Activated gamma-delta T cell treated with anti-CD3 and anti-CD28 coated beads, Interleukin-2, amount 50 U/mL, for 16 hours (primary cell): Measurements from ENCODE around the gene LENG8.

Source experiments
- DNase-seq: peaks from one replicate; pipeline ENCODE4 v3.0.0-alpha.2; 2020; ENCODE audit warnings: low read depth

LENG8 gene

GRCh38 chr19:54424201-54424600 lies 24.8 kb upstream of the LENG8 start:
- no peak for DNase-seq

- DNase-seq, result no peak
Observed at GRCh38 chr19:54424660-54425381, 24.2 kb upstream of the LENG8 start.

- DNase-seq, result no peak
Observed at GRCh38 chr19:54425382-54425723, 23.6 kb upstream of the LENG8 start.

- no peak for DNase-seq
Observed at GRCh38 chr19:54426291-54426931, 22.6 kb upstream of the LENG8 start.

GRCh38 chr19:54427586-54427985 lies 21.4 kb upstream of the LENG8 start:
- no peak for DNase-seq

- DNase-seq, result no peak
Observed at GRCh38 chr19:54428323-54429175, 20.4 kb upstream of the LENG8 start.

GRCh38 chr19:54429176-54429495 lies 19.9 kb upstream of the LENG8 start:
- no peak for DNase-seq

- DNase-seq, result no peak
Observed at GRCh38 chr19:54429545-54430227, 19.3 kb upstream of the LENG8 start.

GRCh38 chr19:54430306-54431254 lies 18.4 kb upstream of the LENG8 start:
- DNase-seq, result no peak

- DNase-seq, result no peak
Observed at GRCh38 chr19:54431255-54431838, 17.7 kb upstream of the LENG8 start.

GRCh38 chr19:54432144-54432738 lies 16.8 kb upstream of the LENG8 start:
- no peak for DNase-seq

- no peak for DNase-seq
Observed at GRCh38 chr19:54433697-54434096, 15.3 kb upstream of the LENG8 start.

- no peak for DNase-seq
Observed at GRCh38 chr19:54434112-54434872, 14.7 kb upstream of the LENG8 start.

- DNase-seq, result no peak
Observed at GRCh38 chr19:54434873-54435214, 14.2 kb upstream of the LENG8 start.

- DNase-seq, result no peak
Observed at GRCh38 chr19:54435551-54436016, 13.4 kb upstream of the LENG8 start.

GRCh38 chr19:54436031-54436523 lies 12.9 kb upstream of the LENG8 start:
- DNase-seq, result no peak

GRCh38 chr19:54436628-54437252 lies 12.3 kb upstream of the LENG8 start:
- DNase-seq, result no peak

- no peak for DNase-seq
Observed at GRCh38 chr19:54439174-54439851, 9.7 kb upstream of the LENG8 start.

GRCh38 chr19:54440641-54441040 lies 8.4 kb upstream of the LENG8 start:
- no peak for DNase-seq
